Glutamatergic neuron (in vitro differentiated cells): Measurements from ENCODE around the gene RBM39. TPM values are rescaled to one million over a fixed set of nuclear protein-coding genes. Genes with fewer than 3 reads are reported as not detected.
A peak's percentile ranks its signal among the peaks of the same experiment; 100 is the strongest.
"Not testable (repeated sequence)": the region's sequence is repeated elsewhere in the genome, so short reads cannot be mapped to it uniquely, and the experiment has no call there.

Experiments
- DNase-seq: peaks from one replicate; pipeline ENCODE4 v3.0.0; 2022
- H3K27ac Mint-ChIP-seq: one replicate; pipeline ENCODE4 v1.8.0; 2020; ENCODE audit warnings: mild to moderate bottlenecking, mixed read lengths, inconsistent platforms; ENCODE audit not compliant: unreplicated experiment
- H3K27me3 Mint-ChIP-seq: one replicate; pipeline ENCODE4 v1.8.0; 2020; ENCODE audit warnings: mild to moderate bottlenecking, moderate library complexity, mixed read lengths, inconsistent platforms; ENCODE audit not compliant: unreplicated experiment
- H3K36me3 Mint-ChIP-seq: one replicate; pipeline ENCODE4 v1.8.0; 2020; ENCODE audit warnings: mild to moderate bottlenecking, mixed read lengths, inconsistent platforms; ENCODE audit not compliant: unreplicated experiment
- H3K4me1 Mint-ChIP-seq: one replicate; pipeline ENCODE4 v1.8.0; 2020; ENCODE audit warnings: mild to moderate bottlenecking, low read depth, mixed read lengths, inconsistent platforms; ENCODE audit not compliant: unreplicated experiment
- H3K4me3 Mint-ChIP-seq: one replicate; pipeline ENCODE4 v1.8.0; 2020; ENCODE audit warnings: mild to moderate bottlenecking, mixed read lengths, inconsistent platforms; ENCODE audit not compliant: unreplicated experiment
- H3K9me3 Mint-ChIP-seq: one replicate; pipeline ENCODE4 v1.8.0; 2020; ENCODE audit warnings: mild to moderate bottlenecking, moderate library complexity, mixed read lengths, inconsistent platforms; ENCODE audit not compliant: unreplicated experiment
- total RNA-seq: library from RNA; stranded (reverse); fragmentation: NEBNext Ultra II Directional; extraction: Animal tissue kit (Norgen Biotek cat#: 25700); gene quantifications from one replicate; pipeline ENCODE4 v1.2.1, GENCODE V29; 2021; ENCODE audit not compliant: unreplicated experiment
- TF ChIP-seq, protein P1 (sequence below): fragments of 200-600 bp; sonication (generic); IDR thresholded peaks from one replicate; pipeline ENCODE4 v1.5.0; 2021; ENCODE audit not compliant: partially characterized antibody, unreplicated experiment

Gene RBM39
- total RNA-seq, 1 donor from 2014 or later: 358 TPM

- peaks cover 1% of the 10 kb centered on the region for H3K27me3 Mint-ChIP-seq
- H3K36me3 Mint-ChIP-seq: no peaks in the 10 kb centered on the region
- TF ChIP-seq, protein P1, sequence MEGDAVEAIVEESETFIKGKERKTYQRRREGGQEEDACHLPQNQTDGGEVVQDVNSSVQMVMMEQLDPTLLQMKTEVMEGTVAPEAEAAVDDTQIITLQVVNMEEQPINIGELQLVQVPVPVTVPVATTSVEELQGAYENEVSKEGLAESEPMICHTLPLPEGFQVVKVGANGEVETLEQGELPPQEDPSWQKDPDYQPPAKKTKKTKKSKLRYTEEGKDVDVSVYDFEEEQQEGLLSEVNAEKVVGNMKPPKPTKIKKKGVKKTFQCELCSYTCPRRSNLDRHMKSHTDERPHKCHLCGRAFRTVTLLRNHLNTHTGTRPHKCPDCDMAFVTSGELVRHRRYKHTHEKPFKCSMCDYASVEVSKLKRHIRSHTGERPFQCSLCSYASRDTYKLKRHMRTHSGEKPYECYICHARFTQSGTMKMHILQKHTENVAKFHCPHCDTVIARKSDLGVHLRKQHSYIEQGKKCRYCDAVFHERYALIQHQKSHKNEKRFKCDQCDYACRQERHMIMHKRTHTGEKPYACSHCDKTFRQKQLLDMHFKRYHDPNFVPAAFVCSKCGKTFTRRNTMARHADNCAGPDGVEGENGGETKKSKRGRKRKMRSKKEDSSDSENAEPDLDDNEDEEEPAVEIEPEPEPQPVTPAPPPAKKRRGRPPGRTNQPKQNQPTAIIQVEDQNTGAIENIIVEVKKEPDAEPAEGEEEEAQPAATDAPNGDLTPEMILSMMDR: no peak
- peaks cover 2% of the 10 kb centered on the region for H3K9me3 Mint-ChIP-seq
- H3K27ac Mint-ChIP-seq: no peak overlapping the region
- H3K4me1 Mint-ChIP-seq: peaks cover under 1% of the 10 kb centered on the region
- DNase-seq: no peak
- no peak overlapping the region for H3K4me3 Mint-ChIP-seq
Observed at GRCh38 chr20:35716330-35716729, 25.7 kb downstream of the RBM39 start.

- TF ChIP-seq, protein P1: no peak
- no peaks in the 10 kb centered on the region for H3K36me3 Mint-ChIP-seq
- H3K27me3 Mint-ChIP-seq: peaks cover 3% of the 10 kb centered on the region
- DNase-seq: no peak
- H3K4me1 Mint-ChIP-seq: peaks cover 3% of the 10 kb centered on the region
- no peak overlapping the region for H3K27ac Mint-ChIP-seq
- H3K9me3 Mint-ChIP-seq: peaks cover 2% of the 10 kb centered on the region
- no peak overlapping the region for H3K4me3 Mint-ChIP-seq
Observed at GRCh38 chr20:35715652-35716051, 26.4 kb downstream of the RBM39 start.

- DNase-seq: no peak
- Mint-ChIP-seq H3K27ac (peak overlapping the region; percentile 55), H3K4me1 (peaks cover 3% of the 10 kb centered on the region), H3K27me3 (peaks cover 3% of the 10 kb centered on the region), H3K9me3 (peaks cover 2% of the 10 kb centered on the region), H3K36me3 (no peaks in the 10 kb centered on the region), H3K4me3 (no peak overlapping the region)
- TF ChIP-seq, protein P1: no peak
Observed at GRCh38 chr20:35714127-35714526, 27.9 kb downstream of the RBM39 start.

DNA sequence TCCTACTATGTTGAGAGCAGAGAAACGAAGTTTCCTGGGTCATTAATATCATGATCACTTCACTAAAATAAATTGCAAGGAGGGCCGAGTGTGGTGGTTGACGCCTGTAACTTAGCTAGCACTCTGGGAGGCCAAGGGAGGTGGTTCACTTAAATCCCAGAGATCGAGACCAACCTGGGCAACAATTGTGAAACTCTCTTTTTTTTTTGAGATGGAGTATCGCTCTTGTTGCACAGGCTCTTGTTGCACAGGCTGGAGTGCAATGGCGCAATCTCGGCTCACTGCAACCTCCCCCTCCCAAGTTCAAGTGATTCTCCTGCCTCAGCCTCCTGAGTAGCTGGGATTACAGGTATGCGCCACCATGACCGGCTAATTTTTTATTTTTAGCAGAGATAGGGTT is 28.9 kb downstream of the RBM39 start:
- not testable (repeated sequence) for H3K4me1 Mint-ChIP-seq, H3K4me3 Mint-ChIP-seq, H3K36me3 Mint-ChIP-seq, H3K27ac Mint-ChIP-seq, H3K27me3 Mint-ChIP-seq, H3K9me3 Mint-ChIP-seq, DNase-seq

DNA sequence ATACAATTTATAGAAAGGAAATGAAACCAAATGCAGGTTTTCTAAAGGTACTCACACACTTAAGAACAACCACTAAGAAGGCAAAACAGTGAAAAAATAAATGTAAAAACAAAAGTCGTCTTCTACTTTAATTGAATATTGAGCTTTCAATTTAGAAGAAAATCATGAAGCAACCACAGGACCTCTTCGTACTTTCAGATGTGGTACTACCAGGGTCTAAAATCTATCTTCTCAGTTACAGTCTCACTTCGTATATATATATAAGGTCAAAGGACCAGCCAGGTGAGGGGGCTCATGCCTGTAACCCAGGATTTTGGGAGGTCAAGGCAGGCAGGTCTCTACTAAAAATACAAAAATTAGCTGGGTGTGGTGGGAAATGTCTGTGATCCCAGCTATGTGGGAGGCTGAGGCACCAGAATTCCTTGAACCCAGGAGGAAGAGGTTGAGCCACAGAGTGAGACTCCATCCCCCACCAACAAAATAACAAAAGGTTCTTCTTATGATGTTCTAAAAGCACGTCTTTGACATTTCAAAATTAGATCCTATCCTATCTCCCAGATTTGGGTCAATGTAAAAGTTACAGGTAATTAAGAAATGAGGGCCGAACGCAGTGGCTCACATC is 30.4 kb downstream of the RBM39 start:
- no peaks in the 10 kb centered on the region for H3K36me3 Mint-ChIP-seq
- H3K27ac Mint-ChIP-seq: peak overlapping the region; percentile 59
- DNase-seq: no peak
- no peak overlapping the region for H3K4me3 Mint-ChIP-seq
- H3K4me1 Mint-ChIP-seq: peaks cover 3% of the 10 kb centered on the region
- TF ChIP-seq, protein P1: no peak
- peaks cover 3% of the 10 kb centered on the region for H3K27me3 Mint-ChIP-seq
- peaks cover 2% of the 10 kb centered on the region for H3K9me3 Mint-ChIP-seq
